ENCODE results near the gene C16orf86.

Gene C16orf86

GRCh38 chr16:67667453-67667816, 821 bp downstream of the C16orf86 start:
- Mint-ChIP-seq H3K4me3 (peak overlapping the region; percentile 86), H3K4me1 (ENCODE audit: low read depth) (peaks cover 7% of the 10 kb centered on the region), H3K27ac (no peak overlapping the region), H3K9me3 (no peaks in the 10 kb centered on the region), H3K36me3 (ENCODE audit: low read depth) (no peaks in the 10 kb centered on the region), H3K27me3 (ENCODE audit: low read depth) (no peaks in the 10 kb centered on the region)
- no peak for DNase-seq (ENCODE audit: low spot score)

GRCh38 chr16:67667817-67668494, 1.3 kb downstream of the C16orf86 start:
- H3K27ac Mint-ChIP-seq: peak overlapping the region; percentile 39

DNA sequence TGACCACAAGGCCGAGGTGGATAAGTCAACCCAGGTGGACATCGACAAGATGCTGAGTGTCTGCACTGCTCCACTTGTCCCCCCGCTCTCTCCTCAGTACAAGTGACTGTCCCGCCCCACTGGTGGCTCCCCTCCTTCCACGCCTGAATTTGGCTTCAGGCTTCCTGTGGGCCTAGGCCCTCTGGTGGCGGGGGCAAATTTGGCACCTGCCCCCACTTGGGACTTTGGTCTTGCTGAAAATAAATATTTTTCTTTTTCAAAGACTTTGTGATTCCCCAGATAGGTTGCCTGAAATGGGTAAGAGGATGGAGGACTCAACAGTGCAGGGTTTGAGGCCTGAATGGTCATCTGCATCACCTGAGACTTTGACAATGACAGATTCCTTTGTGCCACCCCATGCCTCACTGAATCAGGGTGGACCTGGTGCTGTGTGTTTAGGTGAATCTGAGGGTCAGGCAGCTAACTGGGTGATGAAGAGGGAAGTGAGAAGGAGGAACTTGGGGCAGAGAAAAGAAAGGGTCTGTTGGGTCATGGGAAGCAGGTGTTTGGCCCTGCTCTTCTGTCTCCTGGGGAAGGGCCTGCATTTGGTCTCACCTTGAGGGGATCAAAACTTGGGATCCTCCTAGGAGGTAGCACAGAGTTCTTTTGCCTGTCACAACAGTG, 2.0 kb downstream of the C16orf86 start:
- no peak overlapping the region for H3K4me3 Mint-ChIP-seq
- no peaks in the 10 kb centered on the region for H3K9me3 Mint-ChIP-seq
- no peak overlapping the region for H3K27ac Mint-ChIP-seq
- DNase-seq (ENCODE audit: low spot score): no peak
- no peaks in the 10 kb centered on the region for H3K27me3 Mint-ChIP-seq (ENCODE audit: low read depth)
- no peaks in the 10 kb centered on the region for H3K36me3 Mint-ChIP-seq (ENCODE audit: low read depth)
- peaks cover 7% of the 10 kb centered on the region for H3K4me1 Mint-ChIP-seq (ENCODE audit: low read depth)

More at GRCh38 chr16:67667817-67668494, 1.3 kb downstream of the C16orf86 start:
- Mint-ChIP-seq H3K4me1 (ENCODE audit: low read depth) (peaks cover 7% of the 10 kb centered on the region), H3K36me3 (ENCODE audit: low read depth) (no peaks in the 10 kb centered on the region), H3K9me3 (no peaks in the 10 kb centered on the region), H3K4me3 (peak overlapping the region; percentile 86), H3K27me3 (ENCODE audit: low read depth) (no peaks in the 10 kb centered on the region)
- peak; percentile 79 for DNase-seq (ENCODE audit: low spot score)

- no peak overlapping the region for H3K27ac Mint-ChIP-seq
- DNase-seq (ENCODE audit: low spot score): no peak
- H3K36me3 Mint-ChIP-seq (ENCODE audit: low read depth): no peaks in the 10 kb centered on the region
- no peak overlapping the region for H3K4me3 Mint-ChIP-seq
- H3K4me1 Mint-ChIP-seq (ENCODE audit: low read depth): peaks cover 7% of the 10 kb centered on the region
- no peaks in the 10 kb centered on the region for H3K9me3 Mint-ChIP-seq
- no peaks in the 10 kb centered on the region for H3K27me3 Mint-ChIP-seq (ENCODE audit: low read depth)
Measured at GRCh38 chr16:67669499-67670101, 3.0 kb downstream of the C16orf86 start.

DNA sequence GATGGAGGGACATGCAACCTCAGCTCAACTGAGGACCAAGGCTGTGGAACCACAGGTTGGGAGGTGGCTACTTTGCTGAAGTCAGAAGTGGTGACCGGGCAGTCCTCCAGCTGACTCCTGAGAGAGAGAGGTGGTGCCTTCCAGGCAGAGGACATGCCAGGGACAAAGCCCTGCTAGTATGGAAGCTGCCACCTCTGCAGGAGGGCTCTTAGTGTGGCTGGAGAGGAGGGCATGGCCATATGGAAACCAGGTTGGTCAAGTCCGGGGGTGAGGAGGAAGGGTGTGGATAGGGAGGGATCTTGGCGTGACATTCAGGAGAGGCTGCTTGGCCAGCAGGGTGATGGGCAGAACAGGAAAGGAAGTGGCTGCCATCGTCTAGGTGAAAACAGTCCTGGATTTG, 5.7 kb downstream of the C16orf86 start:
- no peak overlapping the region for H3K4me3 Mint-ChIP-seq

DNA sequence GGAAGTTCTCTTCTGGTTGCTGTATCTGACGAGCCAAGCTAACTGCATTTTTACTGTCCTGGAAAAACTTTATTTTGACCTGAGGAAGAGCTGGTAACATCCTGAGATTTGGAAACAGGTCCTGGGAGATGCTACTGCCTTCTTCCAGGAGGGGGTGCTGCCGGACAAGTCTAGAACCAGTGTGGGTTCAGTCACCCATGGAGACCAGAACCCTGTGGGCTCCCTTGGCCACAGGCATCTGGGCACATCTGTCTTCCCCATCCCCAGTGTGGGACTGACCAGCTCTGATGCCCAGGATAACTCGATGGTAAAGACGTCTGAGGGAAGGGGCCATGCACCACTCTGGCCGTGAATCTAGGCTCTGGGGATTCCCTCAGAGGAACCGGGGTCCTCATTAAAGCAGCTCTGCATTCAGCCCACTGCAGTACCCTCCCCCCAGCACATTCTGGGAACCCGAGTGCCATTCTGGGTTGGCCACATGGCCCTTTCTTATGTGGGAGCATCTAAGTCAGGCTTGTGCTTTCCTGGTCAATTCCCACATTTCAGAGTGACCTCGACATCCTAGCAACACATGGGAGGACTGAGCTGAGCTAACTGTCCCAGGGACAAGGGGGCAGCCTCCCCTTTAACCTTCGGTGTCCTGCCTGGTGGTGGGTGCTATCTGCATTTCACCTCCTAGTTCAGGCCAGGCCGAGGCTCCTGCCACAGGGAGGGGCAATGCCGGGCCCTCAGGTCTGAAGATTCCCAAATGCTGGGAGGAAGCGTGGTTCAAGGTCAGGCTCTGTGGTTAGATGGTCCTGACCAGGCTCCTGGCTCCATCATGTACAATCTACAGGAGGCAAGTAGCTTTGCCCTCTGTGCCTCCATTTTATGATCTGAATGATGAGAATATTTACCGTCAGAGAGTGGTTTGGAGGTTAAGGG, 6.4 kb downstream of the C16orf86 start:
- H3K9me3 Mint-ChIP-seq: no peaks in the 10 kb centered on the region
- no peak for DNase-seq (ENCODE audit: low spot score)
- no peak overlapping the region for H3K27ac Mint-ChIP-seq
- H3K4me1 Mint-ChIP-seq (ENCODE audit: low read depth): peaks cover under 1% of the 10 kb centered on the region
- H3K27me3 Mint-ChIP-seq (ENCODE audit: low read depth): no peaks in the 10 kb centered on the region
- H3K4me3 Mint-ChIP-seq: no peak overlapping the region
- H3K36me3 Mint-ChIP-seq (ENCODE audit: low read depth): no peaks in the 10 kb centered on the region

More for the DNA sequence above, 5.7 kb downstream of the C16orf86 start:
- H3K27ac Mint-ChIP-seq: no peak overlapping the region
- no peak for DNase-seq (ENCODE audit: low spot score)
- no peaks in the 10 kb centered on the region for H3K27me3 Mint-ChIP-seq (ENCODE audit: low read depth)
- H3K4me1 Mint-ChIP-seq (ENCODE audit: low read depth): peaks cover 2% of the 10 kb centered on the region
- no peaks in the 10 kb centered on the region for H3K36me3 Mint-ChIP-seq (ENCODE audit: low read depth)
- no peaks in the 10 kb centered on the region for H3K9me3 Mint-ChIP-seq

- no peaks in the 10 kb centered on the region for H3K36me3 Mint-ChIP-seq (ENCODE audit: low read depth)
- no peaks in the 10 kb centered on the region for H3K4me1 Mint-ChIP-seq (ENCODE audit: low read depth)
- DNase-seq (ENCODE audit: low spot score): no peak
- no peaks in the 10 kb centered on the region for H3K27me3 Mint-ChIP-seq (ENCODE audit: low read depth)
- H3K4me3 Mint-ChIP-seq: no peak overlapping the region
- H3K9me3 Mint-ChIP-seq: no peaks in the 10 kb centered on the region
- H3K27ac Mint-ChIP-seq: no peak overlapping the region
Measured at GRCh38 chr16:67673712-67674580, 7.3 kb downstream of the C16orf86 start.

DNA sequence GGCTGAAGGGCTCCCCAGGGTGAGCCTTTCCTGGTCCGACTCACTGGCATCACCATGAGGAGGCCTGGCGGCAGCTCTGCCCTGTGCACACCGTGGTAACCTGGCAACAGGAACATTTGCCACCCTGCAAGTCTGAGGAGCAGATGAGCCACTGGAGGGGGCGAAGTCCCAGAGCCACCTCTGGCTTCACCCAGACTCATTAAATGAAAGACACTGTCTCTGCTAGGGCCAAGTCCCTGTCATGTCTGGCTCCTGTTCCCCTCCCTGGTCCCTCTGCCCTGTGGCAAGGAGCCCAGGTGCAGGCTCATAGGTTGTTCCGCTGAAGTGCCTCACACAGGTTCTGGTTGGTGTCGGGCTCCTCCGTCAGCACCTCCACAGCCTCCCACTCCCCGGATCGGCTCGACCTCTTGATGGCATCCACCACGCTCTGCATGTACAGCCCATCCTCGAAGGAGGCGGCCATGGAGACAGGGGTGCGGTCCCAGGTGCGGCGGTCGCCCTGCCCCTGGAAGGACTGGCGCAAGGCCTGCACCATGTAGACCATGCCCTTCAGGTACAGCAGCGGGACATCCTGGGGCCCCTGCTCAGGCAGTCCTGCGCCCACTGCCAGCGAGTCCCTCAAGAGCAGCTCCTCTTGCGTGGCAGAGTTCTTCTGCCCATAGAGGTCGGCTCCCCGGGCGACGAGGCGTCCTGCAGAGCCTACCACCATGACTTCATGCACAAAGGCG, 8.4 kb downstream of the C16orf86 start:
- H3K4me1 Mint-ChIP-seq (ENCODE audit: low read depth): no peaks in the 10 kb centered on the region
- H3K27ac Mint-ChIP-seq: no peak overlapping the region
- H3K27me3 Mint-ChIP-seq (ENCODE audit: low read depth): no peaks in the 10 kb centered on the region

GRCh38 chr16:67675579-67675935, 8.9 kb downstream of the C16orf86 start:
- DNase-seq (ENCODE audit: low spot score): no peak
- Mint-ChIP-seq H3K27ac (no peak overlapping the region), H3K4me1 (ENCODE audit: low read depth) (no peaks in the 10 kb centered on the region), H3K36me3 (ENCODE audit: low read depth) (no peaks in the 10 kb centered on the region), H3K4me3 (no peak overlapping the region), H3K27me3 (ENCODE audit: low read depth) (no peaks in the 10 kb centered on the region), H3K9me3 (no peaks in the 10 kb centered on the region)

More for the DNA sequence above, 8.4 kb downstream of the C16orf86 start:
- no peaks in the 10 kb centered on the region for H3K36me3 Mint-ChIP-seq (ENCODE audit: low read depth)
- H3K4me3 Mint-ChIP-seq: no peak overlapping the region
- H3K9me3 Mint-ChIP-seq: no peaks in the 10 kb centered on the region
- no peak for DNase-seq (ENCODE audit: low spot score)

GRCh38 chr16:67675999-67676398, 9.4 kb downstream of the C16orf86 start:
- H3K9me3 Mint-ChIP-seq: no peaks in the 10 kb centered on the region
- H3K4me3 Mint-ChIP-seq: no peak overlapping the region
- no peak for DNase-seq (ENCODE audit: low spot score)
- H3K27ac Mint-ChIP-seq: no peak overlapping the region
- no peaks in the 10 kb centered on the region for H3K36me3 Mint-ChIP-seq (ENCODE audit: low read depth)
- no peaks in the 10 kb centered on the region for H3K4me1 Mint-ChIP-seq (ENCODE audit: low read depth)
- no peaks in the 10 kb centered on the region for H3K27me3 Mint-ChIP-seq (ENCODE audit: low read depth)

- Mint-ChIP-seq H3K4me1 (ENCODE audit: low read depth) (no peaks in the 10 kb centered on the region), H3K4me3 (no peak overlapping the region), H3K36me3 (ENCODE audit: low read depth) (no peaks in the 10 kb centered on the region), H3K27ac (no peak overlapping the region), H3K9me3 (no peaks in the 10 kb centered on the region), H3K27me3 (ENCODE audit: low read depth) (no peaks in the 10 kb centered on the region)
- no peak for DNase-seq (ENCODE audit: low spot score)
Measured at GRCh38 chr16:67676516-67676915, 9.9 kb downstream of the C16orf86 start.

GRCh38 chr16:67676939-67677338, 10.3 kb downstream of the C16orf86 start:
- no peaks in the 10 kb centered on the region for H3K4me1 Mint-ChIP-seq (ENCODE audit: low read depth)
- H3K9me3 Mint-ChIP-seq: no peaks in the 10 kb centered on the region
- no peak overlapping the region for H3K27ac Mint-ChIP-seq
- DNase-seq (ENCODE audit: low spot score): no peak
- no peaks in the 10 kb centered on the region for H3K36me3 Mint-ChIP-seq (ENCODE audit: low read depth)
- H3K4me3 Mint-ChIP-seq: no peak overlapping the region
- no peaks in the 10 kb centered on the region for H3K27me3 Mint-ChIP-seq (ENCODE audit: low read depth)

- H3K27ac Mint-ChIP-seq: no peak overlapping the region
- no peak overlapping the region for H3K4me3 Mint-ChIP-seq
- no peaks in the 10 kb centered on the region for H3K9me3 Mint-ChIP-seq
- H3K36me3 Mint-ChIP-seq (ENCODE audit: low read depth): no peaks in the 10 kb centered on the region
- DNase-seq (ENCODE audit: low spot score): no peak
- no peaks in the 10 kb centered on the region for H3K27me3 Mint-ChIP-seq (ENCODE audit: low read depth)
- H3K4me1 Mint-ChIP-seq (ENCODE audit: low read depth): no peaks in the 10 kb centered on the region
Measured at GRCh38 chr16:67677712-67678111, 11.1 kb downstream of the C16orf86 start.
